ENCODE data around the gene TIPARP.

Gene TIPARP

DNA sequence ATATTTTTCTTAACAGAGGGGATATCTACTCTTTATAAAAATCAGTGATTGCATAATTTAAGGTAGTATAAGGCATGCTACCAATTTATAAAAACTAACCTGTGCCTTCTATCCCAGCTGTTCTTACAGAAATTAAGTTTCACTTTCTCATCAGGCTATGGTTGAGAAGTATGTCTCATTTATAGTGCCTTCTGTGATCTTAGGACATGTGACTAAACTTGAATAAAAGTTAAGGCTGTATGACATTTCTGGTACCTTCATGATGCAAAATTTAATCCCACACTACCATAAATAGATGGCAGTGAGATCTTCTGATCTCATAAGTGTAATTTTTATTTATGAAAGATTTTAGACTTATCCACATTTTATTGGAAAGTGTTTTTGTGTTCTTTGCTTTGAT, 12.6 kb downstream of the TIPARP start:
- H3K27ac Mint-ChIP-seq = no peak overlapping the region
- TF ChIP-seq, protein P1, sequence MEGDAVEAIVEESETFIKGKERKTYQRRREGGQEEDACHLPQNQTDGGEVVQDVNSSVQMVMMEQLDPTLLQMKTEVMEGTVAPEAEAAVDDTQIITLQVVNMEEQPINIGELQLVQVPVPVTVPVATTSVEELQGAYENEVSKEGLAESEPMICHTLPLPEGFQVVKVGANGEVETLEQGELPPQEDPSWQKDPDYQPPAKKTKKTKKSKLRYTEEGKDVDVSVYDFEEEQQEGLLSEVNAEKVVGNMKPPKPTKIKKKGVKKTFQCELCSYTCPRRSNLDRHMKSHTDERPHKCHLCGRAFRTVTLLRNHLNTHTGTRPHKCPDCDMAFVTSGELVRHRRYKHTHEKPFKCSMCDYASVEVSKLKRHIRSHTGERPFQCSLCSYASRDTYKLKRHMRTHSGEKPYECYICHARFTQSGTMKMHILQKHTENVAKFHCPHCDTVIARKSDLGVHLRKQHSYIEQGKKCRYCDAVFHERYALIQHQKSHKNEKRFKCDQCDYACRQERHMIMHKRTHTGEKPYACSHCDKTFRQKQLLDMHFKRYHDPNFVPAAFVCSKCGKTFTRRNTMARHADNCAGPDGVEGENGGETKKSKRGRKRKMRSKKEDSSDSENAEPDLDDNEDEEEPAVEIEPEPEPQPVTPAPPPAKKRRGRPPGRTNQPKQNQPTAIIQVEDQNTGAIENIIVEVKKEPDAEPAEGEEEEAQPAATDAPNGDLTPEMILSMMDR (IDR thresholded peaks at IDR 0.05; ENCODE audit: unreplicated experiment in 3 of 3) = no peak
- H3K4me1 Mint-ChIP-seq = peaks cover 69% of the 10 kb centered on the region
- peaks cover 4% of the 10 kb centered on the region for H3K36me3 Mint-ChIP-seq (ENCODE audit: low read depth)
- H3K4me3 Mint-ChIP-seq = no peak overlapping the region
- no peaks in the 10 kb centered on the region for H3K27me3 Mint-ChIP-seq (ENCODE audit: low read depth)
- no peaks in the 10 kb centered on the region for H3K9me3 Mint-ChIP-seq

DNA sequence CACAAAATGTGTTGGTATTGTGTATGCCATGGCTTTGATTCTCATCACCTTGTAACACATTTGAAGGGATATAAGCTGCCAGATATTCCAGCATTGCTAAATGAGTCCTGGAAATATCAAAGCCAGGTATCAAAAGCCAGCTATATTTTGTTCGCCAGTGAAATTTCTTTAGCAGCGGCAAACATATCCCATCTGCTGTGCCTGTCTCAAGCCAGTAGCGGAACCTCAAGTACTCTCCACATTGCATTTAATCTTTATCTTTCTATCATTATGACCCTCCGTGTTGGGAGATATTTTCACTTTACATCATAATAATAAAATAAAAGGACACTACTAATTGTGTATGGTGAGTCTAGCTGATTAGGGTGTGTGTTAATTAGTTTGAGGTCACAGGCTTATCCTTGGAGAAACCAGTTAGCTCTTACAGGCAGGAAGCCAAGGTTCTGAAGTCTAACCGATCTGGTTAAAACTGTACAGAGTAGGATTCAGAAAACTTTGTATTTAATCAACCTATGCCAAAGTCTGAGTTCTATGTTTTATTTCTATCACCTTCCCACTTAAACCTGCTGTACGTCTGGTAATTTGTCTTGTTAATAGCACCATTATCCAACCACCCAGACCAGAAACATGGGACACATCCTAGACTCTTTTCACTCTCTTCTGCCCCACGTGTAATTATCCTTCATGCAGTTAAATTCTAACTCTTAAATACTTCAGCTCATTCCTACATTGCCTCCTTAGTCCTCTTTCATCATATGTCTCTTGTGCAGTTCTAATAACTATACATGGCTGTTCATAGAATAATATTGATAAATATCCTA, 14.5 kb downstream of the TIPARP start:
- peaks cover 4% of the 10 kb centered on the region for H3K36me3 Mint-ChIP-seq (ENCODE audit: low read depth)
- peak overlapping the region; percentile 12 to 70 (median 38) for H3K27ac Mint-ChIP-seq
- TF ChIP-seq, protein P1 (IDR thresholded peaks at IDR 0.05; ENCODE audit: unreplicated experiment in 3 of 3) = no peak
- no peaks in the 10 kb centered on the region for H3K9me3 Mint-ChIP-seq
- H3K27me3 Mint-ChIP-seq (ENCODE audit: low read depth) = no peaks in the 10 kb centered on the region
- H3K4me3 Mint-ChIP-seq = no peak overlapping the region
- H3K4me1 Mint-ChIP-seq = peaks cover 63% of the 10 kb centered on the region

DNA sequence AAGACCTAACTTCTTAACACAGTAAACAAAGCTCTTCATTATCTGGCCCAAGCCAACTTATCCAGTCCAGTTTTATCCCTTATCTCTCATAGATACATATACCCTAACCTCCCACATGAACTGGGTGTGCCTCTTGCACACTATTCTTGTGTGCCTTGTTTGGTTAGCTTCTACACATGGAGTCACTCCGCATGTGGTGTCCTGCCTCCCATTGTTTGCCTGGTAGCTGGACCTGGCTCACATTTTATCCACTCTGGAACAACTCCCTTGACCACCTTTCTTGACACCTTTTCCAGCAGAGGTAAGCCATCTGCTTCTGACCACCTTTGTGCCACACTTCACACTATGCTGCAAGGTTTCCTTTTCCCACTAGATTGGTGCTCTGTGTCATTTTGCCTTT, 15.2 kb downstream of the TIPARP start:
- Mint-ChIP-seq H3K27me3 (ENCODE audit: low read depth) (no peaks in the 10 kb centered on the region), H3K4me1 (peaks cover 59% of the 10 kb centered on the region), H3K4me3 (no peak overlapping the region), H3K9me3 (no peaks in the 10 kb centered on the region), H3K27ac (peak overlapping the region in 1 of 3 experiments; percentile 38), H3K36me3 (ENCODE audit: low read depth) (peaks cover 12% of the 10 kb centered on the region)
- TF ChIP-seq, protein P1 (IDR thresholded peaks at IDR 0.05; ENCODE audit: unreplicated experiment in 3 of 3) = no peak

DNA sequence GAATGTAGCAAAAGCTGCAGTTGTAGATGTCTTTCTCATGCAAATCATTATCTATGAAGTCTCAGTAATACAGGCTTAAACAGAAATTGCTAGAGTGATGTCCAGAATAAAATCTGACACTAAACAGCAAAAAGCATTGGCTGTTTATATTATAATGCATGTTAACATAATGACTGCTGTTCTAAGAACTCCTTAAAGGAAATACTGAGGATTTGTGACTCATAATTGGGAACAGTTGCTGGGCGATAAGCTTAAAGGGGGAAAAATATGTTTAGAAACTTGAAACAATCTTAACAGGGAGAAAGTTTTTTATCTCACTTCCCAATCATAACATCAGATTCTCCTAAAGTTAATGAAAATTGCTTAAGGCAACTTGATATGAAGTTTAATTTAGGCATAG, 17.5 kb downstream of the TIPARP start:
- Mint-ChIP-seq H3K4me1 (peaks cover 44% of the 10 kb centered on the region), H3K27ac (peak overlapping the region; percentile 25 to 77 (median 46)), H3K9me3 (no peaks in the 10 kb centered on the region), H3K4me3 (peak overlapping the region in 2 of 3 experiments; percentile 5 to 26), H3K36me3 (ENCODE audit: low read depth) (peaks cover 32% of the 10 kb centered on the region), H3K27me3 (ENCODE audit: low read depth) (no peaks in the 10 kb centered on the region)
- TF ChIP-seq, protein P1 (IDR thresholded peaks at IDR 0.05; ENCODE audit: unreplicated experiment in 3 of 3) = no peak

DNA sequence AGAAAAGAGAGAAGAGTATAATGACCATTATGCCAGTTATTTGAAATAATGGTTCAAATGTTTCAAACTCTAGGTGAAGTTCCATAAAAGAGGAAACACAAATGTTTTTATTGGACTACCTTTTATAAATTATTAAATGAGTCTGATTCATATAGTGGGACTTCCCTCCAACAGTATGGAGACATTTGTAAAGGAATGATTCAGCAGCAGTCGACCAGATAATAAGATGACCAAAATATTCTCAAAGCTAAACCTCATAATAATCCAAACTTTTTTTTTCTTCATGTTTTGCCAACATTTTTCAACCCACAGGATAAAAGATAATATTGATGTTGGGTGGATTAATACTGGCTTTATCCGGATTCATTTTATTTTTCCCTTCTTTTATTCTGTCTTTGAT, 18.8 kb downstream of the TIPARP start:
- Mint-ChIP-seq H3K9me3 (peaks cover 2% of the 10 kb centered on the region), H3K4me3 (no peak overlapping the region), H3K4me1 (peaks cover 35% of the 10 kb centered on the region), H3K27ac (no peak overlapping the region), H3K36me3 (ENCODE audit: low read depth) (peaks cover 45% of the 10 kb centered on the region), H3K27me3 (ENCODE audit: low read depth) (no peaks in the 10 kb centered on the region)
- TF ChIP-seq, protein P1 (IDR thresholded peaks at IDR 0.05; ENCODE audit: unreplicated experiment in 3 of 3) = no peak

DNA sequence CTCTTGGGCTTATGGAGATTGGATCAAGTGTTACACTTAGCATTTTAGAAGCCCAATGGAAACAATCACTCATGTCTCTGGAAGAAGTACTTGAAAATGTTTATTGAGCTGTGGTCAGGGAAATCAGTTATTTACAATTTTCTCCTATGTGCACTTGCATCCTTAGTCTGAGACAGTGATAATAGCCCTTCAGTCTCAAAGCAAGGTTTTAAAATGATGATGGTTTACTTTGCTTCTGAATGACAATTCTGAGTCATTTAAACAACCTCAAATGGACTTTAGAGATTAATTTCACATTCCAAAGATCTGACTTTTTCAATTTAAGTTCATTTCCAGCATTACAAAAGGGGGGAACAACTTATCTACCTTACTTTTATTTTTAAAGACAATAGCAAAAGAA, 20.1 kb downstream of the TIPARP start:
- Mint-ChIP-seq H3K27me3 (ENCODE audit: low read depth) (no peaks in the 10 kb centered on the region), H3K4me3 (no peak overlapping the region), H3K4me1 (peaks cover 28% of the 10 kb centered on the region), H3K36me3 (ENCODE audit: low read depth) (peaks cover 56% of the 10 kb centered on the region), H3K27ac (no peak overlapping the region), H3K9me3 (peaks cover 2% of the 10 kb centered on the region)
- TF ChIP-seq, protein P1 (IDR thresholded peaks at IDR 0.05; ENCODE audit: unreplicated experiment in 3 of 3) = no peak
